ENCODE data around the gene NOL6. TPM values are rescaled to one million over a fixed set of nuclear protein-coding genes. Genes with fewer than 3 reads are reported as not detected.
A peak's percentile ranks its signal among the peaks of the same experiment; 100 is the strongest.

The NOL6 gene
- total RNA-seq, 6 experiments from 2014 or later, result 57.9 to 69.2 (median 62.2) TPM

DNA sequence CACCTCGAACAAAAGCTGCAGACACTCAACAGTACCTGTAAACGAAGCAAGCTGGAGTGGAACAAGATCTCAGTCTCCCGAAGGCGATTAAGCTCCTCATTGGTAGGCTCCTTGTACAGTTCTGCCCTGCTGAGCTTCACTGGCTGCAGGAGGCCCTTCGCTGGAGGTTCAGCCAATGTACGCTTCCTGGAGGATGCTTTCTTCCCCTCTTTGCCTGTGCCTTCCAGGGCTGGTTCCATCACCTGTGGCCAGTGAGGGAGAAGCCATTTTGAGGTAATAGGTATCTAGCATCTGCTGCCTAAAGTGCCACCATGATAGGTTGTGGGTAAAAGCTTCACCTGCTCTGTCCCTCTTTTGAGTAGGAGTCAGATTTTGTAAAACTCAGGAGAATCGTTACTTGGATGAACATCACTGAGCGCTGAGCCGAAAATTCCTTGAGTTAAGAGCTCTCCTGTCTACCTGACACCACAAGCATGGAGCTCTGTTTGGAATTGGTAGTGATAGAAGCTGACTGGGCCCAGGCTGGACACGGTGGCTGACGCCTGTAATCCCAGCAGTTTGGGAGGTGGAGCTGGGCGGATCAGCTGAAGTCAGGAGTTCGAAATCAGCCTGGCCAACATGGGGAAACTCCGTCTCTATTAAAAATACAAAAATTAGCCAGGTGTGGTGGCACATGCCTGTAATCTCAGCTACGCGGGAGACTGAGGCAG is 1.4 kb downstream of the NOL6 start:
- peaks cover 5% of the 10 kb centered on the region for H3K27me3 Mint-ChIP-seq (ENCODE audit: insufficient read depth)
- TF ChIP-seq, protein P1, sequence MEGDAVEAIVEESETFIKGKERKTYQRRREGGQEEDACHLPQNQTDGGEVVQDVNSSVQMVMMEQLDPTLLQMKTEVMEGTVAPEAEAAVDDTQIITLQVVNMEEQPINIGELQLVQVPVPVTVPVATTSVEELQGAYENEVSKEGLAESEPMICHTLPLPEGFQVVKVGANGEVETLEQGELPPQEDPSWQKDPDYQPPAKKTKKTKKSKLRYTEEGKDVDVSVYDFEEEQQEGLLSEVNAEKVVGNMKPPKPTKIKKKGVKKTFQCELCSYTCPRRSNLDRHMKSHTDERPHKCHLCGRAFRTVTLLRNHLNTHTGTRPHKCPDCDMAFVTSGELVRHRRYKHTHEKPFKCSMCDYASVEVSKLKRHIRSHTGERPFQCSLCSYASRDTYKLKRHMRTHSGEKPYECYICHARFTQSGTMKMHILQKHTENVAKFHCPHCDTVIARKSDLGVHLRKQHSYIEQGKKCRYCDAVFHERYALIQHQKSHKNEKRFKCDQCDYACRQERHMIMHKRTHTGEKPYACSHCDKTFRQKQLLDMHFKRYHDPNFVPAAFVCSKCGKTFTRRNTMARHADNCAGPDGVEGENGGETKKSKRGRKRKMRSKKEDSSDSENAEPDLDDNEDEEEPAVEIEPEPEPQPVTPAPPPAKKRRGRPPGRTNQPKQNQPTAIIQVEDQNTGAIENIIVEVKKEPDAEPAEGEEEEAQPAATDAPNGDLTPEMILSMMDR (IDR thresholded peaks at IDR 0.05), result no peak
- peaks cover 23% of the 10 kb centered on the region for H3K4me1 Mint-ChIP-seq (ENCODE audit: low read depth)
- peak overlapping the region; percentile 16; the same call in 1 of the 2 replicates for H3K27ac Mint-ChIP-seq
- H3K9me3 Mint-ChIP-seq, result no peaks in the 10 kb centered on the region
- DNase-seq, result no peak
- H3K36me3 Mint-ChIP-seq (ENCODE audit: low read depth), result peaks cover 34% of the 10 kb centered on the region
- H3K4me3 Mint-ChIP-seq, result peak overlapping the region; percentile 93

GRCh38 chr9:33471361-33471760 is 2.4 kb downstream of the NOL6 start:
- DNase-seq, result no peak
- peak overlapping the region; percentile 93; the same call in 1 of the 2 replicates for H3K4me3 Mint-ChIP-seq
- peaks cover 5% of the 10 kb centered on the region for H3K27me3 Mint-ChIP-seq (ENCODE audit: insufficient read depth)
- H3K9me3 Mint-ChIP-seq, result no peaks in the 10 kb centered on the region
- H3K36me3 Mint-ChIP-seq (ENCODE audit: low read depth), result peaks cover 34% of the 10 kb centered on the region
- H3K27ac Mint-ChIP-seq, result peak overlapping the region; percentile 16
- TF ChIP-seq, protein P1 (IDR thresholded peaks at IDR 0.05), result no peak
- peaks cover 23% of the 10 kb centered on the region for H3K4me1 Mint-ChIP-seq (ENCODE audit: low read depth)

- no peak for DNase-seq
- Mint-ChIP-seq H3K36me3 (ENCODE audit: low read depth) (peaks cover 34% of the 10 kb centered on the region), H3K4me1 (ENCODE audit: low read depth) (peaks cover 23% of the 10 kb centered on the region), H3K9me3 (no peaks in the 10 kb centered on the region), H3K4me3 (no peak overlapping the region), H3K27me3 (ENCODE audit: insufficient read depth) (peaks cover 5% of the 10 kb centered on the region), H3K27ac (no peak overlapping the region)
- TF ChIP-seq, protein P1 (IDR thresholded peaks at IDR 0.05), result no peak
Observed at GRCh38 chr9:33469891-33470290, 3.8 kb downstream of the NOL6 start.

GRCh38 chr9:33468797-33469621 is 4.7 kb downstream of the NOL6 start:
- Mint-ChIP-seq H3K9me3 (no peaks in the 10 kb centered on the region), H3K27me3 (ENCODE audit: insufficient read depth) (peaks cover 6% of the 10 kb centered on the region), H3K4me1 (ENCODE audit: low read depth) (peaks cover 23% of the 10 kb centered on the region), H3K27ac (no peak overlapping the region), H3K36me3 (ENCODE audit: low read depth) (peaks cover 39% of the 10 kb centered on the region), H3K4me3 (no peak overlapping the region)
- no peak for DNase-seq
- TF ChIP-seq, protein P1 (IDR thresholded peaks at IDR 0.05), result no peak

DNA sequence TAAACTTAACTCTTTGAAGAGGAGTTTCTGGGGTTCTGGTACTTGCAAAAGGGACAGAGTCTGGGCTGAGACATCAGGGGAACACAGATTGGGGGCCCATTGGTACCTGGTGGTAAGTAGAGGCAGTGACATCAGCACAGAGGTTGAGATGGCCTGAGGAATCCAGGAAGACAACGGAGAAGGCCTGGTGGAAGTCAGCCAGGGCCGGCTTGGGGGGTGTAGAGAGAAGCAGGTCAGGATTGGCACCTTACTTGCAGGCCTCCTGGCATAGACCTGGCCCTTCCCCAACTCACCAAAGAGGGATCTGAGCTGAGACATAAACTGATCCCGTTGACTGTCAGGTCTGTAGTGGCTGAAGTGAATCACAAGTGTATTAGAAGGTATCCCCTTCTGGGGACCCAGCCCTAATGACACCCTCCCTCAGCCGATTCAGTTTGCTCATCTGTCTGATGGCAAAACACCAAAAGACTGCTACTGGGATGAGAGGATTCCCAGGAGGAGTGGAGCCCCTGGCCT is 5.5 kb downstream of the NOL6 start:
- no peak overlapping the region for H3K4me3 Mint-ChIP-seq
- H3K27me3 Mint-ChIP-seq (ENCODE audit: insufficient read depth), result peaks cover 5% of the 10 kb centered on the region
- TF ChIP-seq, protein P1 (IDR thresholded peaks at IDR 0.05), result no peak
- no peak for DNase-seq
- peaks cover 32% of the 10 kb centered on the region for H3K36me3 Mint-ChIP-seq (ENCODE audit: low read depth)
- H3K9me3 Mint-ChIP-seq, result no peaks in the 10 kb centered on the region
- peak overlapping the region; percentile 19; the same call in 1 of the 2 replicates for H3K27ac Mint-ChIP-seq
- peaks cover 23% of the 10 kb centered on the region for H3K4me1 Mint-ChIP-seq (ENCODE audit: low read depth)
